HG02870 (cell line): ENCODE data around the gene TBC1D9.

ENCODE experiments used
- ATAC-seq: cut with Tn5 transposase; IDR thresholded peaks from one replicate; pipeline ENCODE4 v1.9.1; 2021; ENCODE audit warnings: mild to moderate bottlenecking, moderate library complexity; ENCODE audit not compliant: unreplicated experiment

Gene TBC1D9

GRCh38 chr4:140659943-140660700 is 96.1 kb downstream of the TBC1D9 start:
- no peak for ATAC-seq

- no peak for ATAC-seq
Measured at GRCh38 chr4:140654495-140654814, 101.7 kb downstream of the TBC1D9 start.

- no peak for ATAC-seq
Measured at GRCh38 chr4:140653718-140654494, 102.3 kb downstream of the TBC1D9 start.

GRCh38 chr4:140652601-140653000 is 103.6 kb downstream of the TBC1D9 start:
- no peak for ATAC-seq

GRCh38 chr4:140648716-140649308 is 107.4 kb downstream of the TBC1D9 start:
- ATAC-seq = no peak

- no peak for ATAC-seq
Measured at GRCh38 chr4:140645614-140646412, 110.4 kb downstream of the TBC1D9 start.

GRCh38 chr4:140645196-140645595 is 111.0 kb downstream of the TBC1D9 start:
- no peak for ATAC-seq

GRCh38 chr4:140644470-140645185 is 111.6 kb downstream of the TBC1D9 start:
- no peak for ATAC-seq

GRCh38 chr4:140643571-140644055 is 112.6 kb downstream of the TBC1D9 start:
- no peak for ATAC-seq

- no peak for ATAC-seq
Measured at GRCh38 chr4:140642674-140643437, 113.3 kb downstream of the TBC1D9 start.

GRCh38 chr4:140641789-140642439 is 114.3 kb downstream of the TBC1D9 start:
- ATAC-seq = no peak

GRCh38 chr4:140641105-140641555 is 115.1 kb downstream of the TBC1D9 start:
- no peak for ATAC-seq

GRCh38 chr4:140640150-140640748 is 115.9 kb downstream of the TBC1D9 start:
- ATAC-seq = no peak

GRCh38 chr4:140639066-140639465 is 117.1 kb downstream of the TBC1D9 start:
- ATAC-seq = no peak

- peak; percentile 80 for ATAC-seq
Measured at GRCh38 chr4:140637836-140638235, 118.3 kb downstream of the TBC1D9 start.

- ATAC-seq = no peak
Measured at GRCh38 chr4:140635606-140636005, 120.6 kb downstream of the TBC1D9 start.

- ATAC-seq = no peak
Measured at GRCh38 chr4:140633951-140634350, 122.2 kb downstream of the TBC1D9 start.

- ATAC-seq = no peak
Measured at GRCh38 chr4:140633124-140633523, 123.1 kb downstream of the TBC1D9 start.

- no peak for ATAC-seq
Measured at GRCh38 chr4:140630246-140630645, 125.9 kb downstream of the TBC1D9 start.
